Activated CD4-positive, alpha-beta memory T cell treated with anti-CD3 and anti-CD28 coated beads, Interleukin-2, amount 10 ng/mL, durations not matched to agents 7 days and 5 days (primary cell): Measurements from ENCODE around the gene CORO2B. TPM values are rescaled to one million over a fixed set of nuclear protein-coding genes. Genes with fewer than 3 reads are reported as not detected.

Source experiments
- CTCF ChIA-PET: fragments of 350-600 bp; sonication (Branson Sonifier 250); formaldehyde crosslinking; loops from one replicate; lab custom pipeline; 2021; ENCODE audit warnings: antibody characterized with exemption, inconsistent platforms; lab: Charles Lee
- POLR2A ChIA-PET: fragments of 350-600 bp; sonication (Branson Sonifier 250); formaldehyde crosslinking; loops from one replicate; lab custom pipeline; 2021; ENCODE audit warnings: antibody characterized with exemption; lab: Charles Lee
- DNase-seq: peaks from one replicate; pipeline ENCODE4 v3.0.0-alpha.2; 2020
- H3K27ac Mint-ChIP-seq: one replicate; pipeline ENCODE4 v1.8.0; 2021; ENCODE audit warnings: mild to moderate bottlenecking, mixed read lengths
- H3K27me3 Mint-ChIP-seq: one replicate; pipeline ENCODE4 v1.8.0; 2021; ENCODE audit warnings: mixed read lengths
- H3K36me3 Mint-ChIP-seq: one replicate; pipeline ENCODE4 v1.8.0; 2021; ENCODE audit warnings: low read depth, mixed read lengths
- H3K4me1 Mint-ChIP-seq: one replicate; pipeline ENCODE4 v1.8.0; 2021; ENCODE audit warnings: mixed read lengths
- H3K4me3 Mint-ChIP-seq: one replicate; pipeline ENCODE4 v1.8.0; 2021; ENCODE audit warnings: mild to moderate bottlenecking, mixed read lengths
- H3K9me3 Mint-ChIP-seq: one replicate; pipeline ENCODE4 v1.8.0; 2021; ENCODE audit warnings: mixed read lengths
- total RNA-seq, 2 experiments: library from RNA; stranded (reverse); gene quantifications; one replicate each; pipeline ENCODE4 v1.2.3, GENCODE V29; 2021

CORO2B gene
- total RNA-seq, 2 experiments from 2014 or later = not detected

DNA sequence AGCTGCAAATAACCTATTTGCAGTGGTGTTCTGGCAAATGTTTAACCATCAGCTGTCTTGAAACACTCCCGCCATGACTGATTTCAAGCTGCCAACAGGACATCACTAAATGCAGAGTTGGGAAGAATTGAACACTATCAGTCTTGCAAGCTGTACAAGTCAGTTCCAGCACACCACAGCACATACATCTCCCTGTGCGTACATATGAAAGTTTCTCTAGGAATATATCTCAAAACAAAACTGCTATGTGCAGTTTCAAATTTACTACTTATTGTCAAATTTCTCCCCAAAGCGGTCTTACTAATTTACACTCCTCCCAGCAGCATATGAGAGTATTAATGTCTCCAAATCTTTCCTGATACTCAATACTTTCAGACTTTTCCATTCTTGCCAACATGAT, 30.4 kb upstream of the CORO2B start:
- no peak for DNase-seq

DNA sequence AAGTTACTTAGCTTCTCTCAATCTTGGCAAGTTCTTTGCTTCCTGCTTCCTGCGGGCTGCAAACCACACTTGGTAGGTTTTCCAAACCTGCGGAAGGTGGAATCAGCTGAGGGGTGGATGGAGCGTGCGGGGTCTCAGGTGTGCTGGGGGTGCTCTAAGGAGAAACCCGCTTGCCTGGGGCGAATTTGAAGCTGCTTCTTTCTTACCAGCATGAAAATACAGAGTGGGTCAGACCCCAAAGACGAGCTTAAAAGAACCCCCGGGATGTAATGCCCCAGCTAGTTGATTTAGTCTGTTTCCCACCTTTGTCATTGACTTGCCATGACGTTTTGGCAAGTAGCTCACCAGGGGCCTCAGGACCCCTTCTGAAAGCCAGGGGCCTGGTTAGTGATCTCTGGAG, 28.8 kb upstream of the CORO2B start:
- H3K27ac Mint-ChIP-seq = no peak overlapping the region
- no peak overlapping the region for H3K4me3 Mint-ChIP-seq
- ChIA-PET CTCF (interaction anchor here (0.6 to 4.6 kb wide), 29 partner anchors 11 to 1609 kb away, joined by 3 to 30 read pairs (median 3); no protein-coding TSS in a partner anchor), POLR2A (no interaction called here)
- peaks cover 45% of the 10 kb centered on the region for H3K27me3 Mint-ChIP-seq
- DNase-seq = no peak
- peaks cover 8% of the 10 kb centered on the region for H3K4me1 Mint-ChIP-seq
- H3K9me3 Mint-ChIP-seq = no peaks in the 10 kb centered on the region
- no peaks in the 10 kb centered on the region for H3K36me3 Mint-ChIP-seq

More for the DNA sequence above, 30.4 kb upstream of the CORO2B start:
- Mint-ChIP-seq H3K9me3 (no peaks in the 10 kb centered on the region), H3K27ac (no peak overlapping the region), H3K4me3 (no peak overlapping the region), H3K36me3 (no peaks in the 10 kb centered on the region), H3K27me3 (peaks cover 45% of the 10 kb centered on the region), H3K4me1 (peaks cover 8% of the 10 kb centered on the region)
- CTCF ChIA-PET = interaction anchor here (0.9 to 4.6 kb wide), 6 partner anchors 9 to 327 kb away, joined by 5 to 30 read pairs (median 20); no protein-coding TSS in a partner anchor
- POLR2A ChIA-PET = no interaction called here

DNA sequence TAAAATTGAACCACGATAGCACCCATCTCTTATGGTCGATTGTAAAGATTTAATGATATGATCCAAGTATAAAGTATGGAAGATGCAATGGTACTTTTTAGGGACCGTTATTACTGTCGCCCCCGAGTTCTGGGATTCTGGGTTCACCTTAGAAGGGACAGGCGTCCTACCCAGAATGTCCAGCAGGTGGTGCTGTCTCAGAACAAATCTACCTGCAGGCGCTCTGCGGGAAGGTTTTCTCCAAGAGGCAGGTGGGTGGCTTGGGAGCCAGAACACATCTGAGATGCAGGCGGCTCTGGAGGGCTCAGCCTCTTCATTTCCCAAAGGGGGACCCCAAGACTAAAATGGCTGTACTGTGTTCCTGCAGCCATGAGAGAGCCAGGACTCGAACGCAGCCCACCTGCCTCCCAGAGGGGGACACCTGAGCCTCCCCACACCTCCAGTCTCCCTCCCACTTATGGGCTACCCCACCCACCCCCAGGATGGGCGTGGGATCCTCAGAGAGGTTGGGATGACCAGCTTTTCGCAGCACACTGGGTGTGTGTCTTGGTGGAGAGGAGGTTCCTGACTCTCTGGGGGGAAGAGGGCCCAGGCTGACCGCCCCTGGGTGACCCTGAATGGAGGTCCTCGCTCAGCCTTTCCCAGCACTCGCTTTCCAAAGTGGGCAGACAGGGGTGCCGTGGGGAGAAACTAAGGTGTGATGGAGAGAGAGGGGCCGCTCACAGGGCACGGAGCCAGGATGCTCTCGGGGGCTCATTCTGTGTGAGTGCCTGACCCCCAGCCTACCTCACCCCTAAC, 28.1 kb upstream of the CORO2B start:
- Mint-ChIP-seq H3K9me3 (no peaks in the 10 kb centered on the region), H3K27ac (no peak overlapping the region), H3K36me3 (no peaks in the 10 kb centered on the region), H3K4me1 (peaks cover 8% of the 10 kb centered on the region), H3K27me3 (peaks cover 47% of the 10 kb centered on the region), H3K4me3 (no peak overlapping the region)
- ChIA-PET CTCF (interaction anchor here (0.6 to 4.6 kb wide), 30 partner anchors 10 to 1609 kb away, joined by 3 to 30 read pairs (median 3); no protein-coding TSS in a partner anchor), POLR2A (no interaction called here)
- peak; percentile 75 for DNase-seq

- H3K27me3 Mint-ChIP-seq = peaks cover 47% of the 10 kb centered on the region
- no peaks in the 10 kb centered on the region for H3K36me3 Mint-ChIP-seq
- ChIA-PET CTCF (interaction anchor here (0.6 to 4.6 kb wide), 3 partner anchors 9 to 324 kb away, joined by 3 to 28 read pairs (median 22); no protein-coding TSS in a partner anchor), POLR2A (no interaction called here)
- no peak for DNase-seq
- H3K4me3 Mint-ChIP-seq = no peak overlapping the region
- no peaks in the 10 kb centered on the region for H3K9me3 Mint-ChIP-seq
- H3K27ac Mint-ChIP-seq = no peak overlapping the region
- peaks cover 8% of the 10 kb centered on the region for H3K4me1 Mint-ChIP-seq
Observed at GRCh38 chr15:68551296-68551635, 27.5 kb upstream of the CORO2B start.

DNA sequence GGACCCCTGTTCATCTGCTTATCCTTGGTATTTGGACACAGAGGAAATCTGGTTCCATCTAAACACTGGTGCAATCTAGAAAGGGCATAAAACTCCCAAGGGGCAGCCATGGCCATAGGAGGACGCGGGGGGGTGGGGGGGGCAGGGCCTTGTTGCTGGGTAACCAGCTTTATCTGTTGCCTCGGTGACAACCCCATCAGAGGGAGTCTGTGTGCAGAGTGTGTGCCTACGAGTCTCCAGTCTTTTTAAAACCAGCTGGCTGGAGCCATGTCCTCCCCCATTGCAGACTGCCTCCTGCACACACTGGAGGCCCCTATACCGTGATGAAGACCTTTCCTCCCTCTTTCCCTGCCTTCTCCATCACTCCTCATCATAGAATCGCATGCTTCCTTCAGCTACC, 26.4 kb upstream of the CORO2B start:
- Mint-ChIP-seq H3K36me3 (no peaks in the 10 kb centered on the region), H3K4me3 (no peak overlapping the region), H3K9me3 (no peaks in the 10 kb centered on the region), H3K27ac (no peak overlapping the region), H3K4me1 (peaks cover 8% of the 10 kb centered on the region), H3K27me3 (peaks cover 48% of the 10 kb centered on the region)
- no peak for DNase-seq
- CTCF ChIA-PET = interaction anchor here (1.1 to 4.6 kb wide), 3 partner anchors 8 to 324 kb away, joined by 3 to 28 read pairs (median 6); no protein-coding TSS in a partner anchor
- POLR2A ChIA-PET = no interaction called here

- Mint-ChIP-seq H3K27me3 (peaks cover 48% of the 10 kb centered on the region), H3K4me3 (no peak overlapping the region), H3K27ac (no peak overlapping the region), H3K36me3 (no peaks in the 10 kb centered on the region), H3K9me3 (no peaks in the 10 kb centered on the region), H3K4me1 (peaks cover 8% of the 10 kb centered on the region)
- ChIA-PET CTCF (interaction anchor here (1.1 to 1.5 kb wide), 2 partner anchors 121 to 323 kb away, joined by 3 to 6 read pairs; no protein-coding TSS in a partner anchor), POLR2A (no interaction called here)
- no peak for DNase-seq
Observed at GRCh38 chr15:68552773-68553172, 26.0 kb upstream of the CORO2B start.

- no peak for DNase-seq
- Mint-ChIP-seq H3K4me3 (no peak overlapping the region), H3K27ac (no peak overlapping the region), H3K27me3 (peaks cover 49% of the 10 kb centered on the region), H3K9me3 (no peaks in the 10 kb centered on the region), H3K36me3 (no peaks in the 10 kb centered on the region), H3K4me1 (peaks cover 6% of the 10 kb centered on the region)
- POLR2A ChIA-PET = no interaction called here
- CTCF ChIA-PET = interaction anchor here (0.9 to 2.7 kb wide), 11 partner anchors 10 to 940 kb away, joined by 3 to 33 read pairs (median 4); no protein-coding TSS in a partner anchor
Observed at GRCh38 chr15:68553314-68553993, 25.3 kb upstream of the CORO2B start.

DNA sequence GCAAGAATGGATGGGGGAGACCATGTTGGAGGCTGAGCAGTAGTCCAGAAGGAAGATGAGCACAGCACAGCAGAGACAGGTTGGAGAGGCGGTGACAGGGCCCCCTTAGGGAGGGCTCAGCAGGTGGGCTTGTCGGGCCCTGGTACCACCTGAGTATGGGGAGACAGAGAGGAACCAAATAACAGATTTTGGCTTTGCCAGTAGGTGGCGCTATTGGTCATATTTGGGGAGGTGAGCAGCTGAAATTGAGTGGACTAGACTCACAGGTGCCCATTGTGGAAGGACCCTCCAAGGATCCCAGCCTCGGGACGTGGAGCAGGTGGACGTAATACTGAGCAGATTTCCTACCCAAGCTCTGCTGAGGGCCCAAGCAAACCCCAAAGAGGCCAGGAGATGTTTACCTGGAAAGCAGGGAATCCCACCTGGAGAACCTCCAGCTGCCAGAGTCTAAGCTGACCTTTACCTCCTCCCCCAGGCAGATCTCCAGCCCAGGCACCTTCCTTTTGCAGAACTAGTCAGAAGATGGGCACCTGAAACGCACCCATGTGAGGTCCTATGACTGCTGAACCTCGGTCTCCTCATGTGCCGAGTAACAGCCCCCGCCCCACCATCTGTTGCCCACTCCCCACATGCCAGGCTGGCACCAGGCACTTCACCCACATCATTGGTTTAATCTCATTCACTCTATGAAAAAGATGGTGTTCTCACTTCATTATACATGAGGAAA, 24.6 kb upstream of the CORO2B start:
- H3K4me3 Mint-ChIP-seq = no peak overlapping the region
- DNase-seq = peak; percentile 70
- no peaks in the 10 kb centered on the region for H3K36me3 Mint-ChIP-seq
- no peak overlapping the region for H3K27ac Mint-ChIP-seq
- POLR2A ChIA-PET = no interaction called here
- CTCF ChIA-PET = interaction anchor here (0.7 to 2.7 kb wide), 13 partner anchors 9 to 941 kb away, joined by 3 to 33 read pairs (median 4); no protein-coding TSS in a partner anchor
- peaks cover 52% of the 10 kb centered on the region for H3K27me3 Mint-ChIP-seq
- H3K4me1 Mint-ChIP-seq = peaks cover 11% of the 10 kb centered on the region
- H3K9me3 Mint-ChIP-seq = no peaks in the 10 kb centered on the region

DNA sequence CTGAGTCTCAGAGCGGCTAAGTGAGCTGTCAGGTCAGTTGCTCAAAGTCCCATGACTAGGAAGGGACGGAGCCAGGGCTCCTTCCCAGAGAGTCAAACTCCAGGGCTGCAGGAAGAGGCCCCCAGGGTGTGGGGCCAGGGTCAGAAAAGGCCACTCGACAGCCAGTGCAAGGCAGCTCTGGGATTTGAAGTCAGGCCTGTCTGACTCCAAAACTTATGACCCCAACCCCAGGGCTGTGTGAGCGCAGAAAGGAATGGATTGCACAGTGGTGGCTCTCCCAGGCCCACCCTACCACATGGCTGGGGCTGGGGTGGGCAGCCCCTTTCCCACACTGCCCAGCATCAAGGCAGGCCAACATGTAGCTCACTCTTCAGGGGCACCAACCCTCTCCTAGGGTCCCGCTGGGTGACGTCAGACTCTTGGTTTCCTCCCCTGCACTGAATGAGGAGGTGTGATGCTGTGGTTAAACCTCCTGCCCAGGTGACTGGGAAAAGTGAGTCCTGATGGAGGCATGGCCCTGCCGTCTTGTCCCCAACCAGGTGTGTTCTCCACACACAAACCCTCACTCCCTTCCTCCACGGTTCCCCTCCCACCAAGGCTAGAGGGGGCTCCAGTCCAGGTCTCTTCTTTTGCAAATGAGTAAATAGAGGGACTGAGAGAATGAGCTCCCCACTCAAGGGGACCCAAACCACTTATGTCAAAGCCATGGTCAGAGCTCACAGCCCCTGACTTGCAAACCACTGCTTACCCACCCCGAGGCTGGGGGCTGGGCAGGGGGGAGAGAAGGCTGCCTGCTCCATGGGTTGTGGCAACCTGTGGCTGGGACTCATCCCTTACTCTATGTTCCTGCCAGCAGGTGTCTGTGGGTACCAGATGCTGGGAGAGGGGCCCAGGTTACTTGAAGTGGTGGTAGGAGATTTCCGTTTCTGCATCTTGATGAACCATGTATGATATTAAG, 23.8 kb upstream of the CORO2B start:
- peaks cover 19% of the 10 kb centered on the region for H3K4me1 Mint-ChIP-seq
- H3K27me3 Mint-ChIP-seq = peaks cover 56% of the 10 kb centered on the region
- H3K9me3 Mint-ChIP-seq = no peaks in the 10 kb centered on the region
- ChIA-PET CTCF (interaction anchor here (0.7 to 2.7 kb wide), 11 partner anchors 17 to 942 kb away, joined by 3 to 33 read pairs (median 4); no protein-coding TSS in a partner anchor), POLR2A (no interaction called here)
- no peak overlapping the region for H3K4me3 Mint-ChIP-seq
- no peaks in the 10 kb centered on the region for H3K36me3 Mint-ChIP-seq
- no peak overlapping the region for H3K27ac Mint-ChIP-seq
- DNase-seq = no peak

- H3K27ac Mint-ChIP-seq = no peak overlapping the region
- H3K36me3 Mint-ChIP-seq = no peaks in the 10 kb centered on the region
- H3K4me1 Mint-ChIP-seq = peaks cover 20% of the 10 kb centered on the region
- peaks cover 54% of the 10 kb centered on the region for H3K27me3 Mint-ChIP-seq
- H3K4me3 Mint-ChIP-seq = no peak overlapping the region
- ChIA-PET CTCF (interaction anchor here (2.1 to 2.7 kb wide), 2 partner anchors 118 to 320 kb away, joined by 16 to 33 read pairs; no protein-coding TSS in a partner anchor), POLR2A (no interaction called here)
- DNase-seq = no peak
- H3K9me3 Mint-ChIP-seq = no peaks in the 10 kb centered on the region
Observed at GRCh38 chr15:68555679-68556037, 23.1 kb upstream of the CORO2B start.

DNA sequence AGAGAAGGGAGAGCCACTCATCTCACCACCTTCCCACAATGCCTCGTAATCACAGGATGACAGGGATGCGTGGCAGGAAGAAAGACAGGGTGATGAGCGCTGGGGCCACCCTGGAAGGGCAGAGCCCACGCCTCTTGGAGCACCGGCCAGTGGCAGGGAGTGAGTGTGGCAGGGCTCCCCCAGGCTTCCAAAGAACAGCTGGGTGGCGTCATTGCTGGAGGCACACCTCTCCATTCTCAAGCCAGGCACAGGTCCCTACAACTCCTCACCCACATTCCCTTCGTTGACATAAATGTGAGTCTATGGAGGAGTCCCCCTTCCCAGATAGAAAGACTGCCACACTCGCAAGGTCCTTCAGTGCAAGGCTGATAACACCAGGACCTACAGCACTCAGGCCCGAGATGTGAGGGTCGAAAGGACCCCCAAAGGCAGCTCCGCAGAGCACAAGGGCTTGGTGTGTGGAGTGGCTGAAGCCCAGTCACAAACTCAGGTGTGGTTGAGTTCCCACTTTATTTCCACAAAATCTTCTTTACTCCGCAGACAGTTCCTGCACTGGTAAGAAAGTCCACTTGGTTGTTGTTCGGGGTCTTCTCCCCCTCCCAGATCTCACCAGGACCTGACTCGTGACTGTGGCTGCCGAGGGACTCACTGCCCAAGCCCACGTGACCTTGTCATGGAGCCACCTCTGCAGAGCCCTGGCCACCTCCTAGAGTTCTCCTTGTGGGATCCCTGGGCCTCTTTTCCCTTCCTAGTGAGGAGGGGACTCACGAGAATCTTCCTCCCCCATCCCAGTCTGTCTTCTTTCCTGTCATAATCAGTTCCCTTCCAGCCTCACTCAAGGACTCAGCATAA, 22.4 kb upstream of the CORO2B start:
- Mint-ChIP-seq H3K9me3 (no peaks in the 10 kb centered on the region), H3K36me3 (no peaks in the 10 kb centered on the region), H3K27me3 (peaks cover 57% of the 10 kb centered on the region), H3K4me3 (no peak overlapping the region), H3K4me1 (peaks cover 21% of the 10 kb centered on the region), H3K27ac (no peak overlapping the region)
- CTCF ChIA-PET = interaction anchor here (0.7 to 1.7 kb wide), 7 partner anchors 8 to 320 kb away, joined by 3 to 7 read pairs (median 3); no protein-coding TSS in a partner anchor
- no peak for DNase-seq
- POLR2A ChIA-PET = no interaction called here
